GM23338 (cell line): ENCODE measurements around the gene QPCTL. TPM values are rescaled to one million over a fixed set of nuclear protein-coding genes. Genes with fewer than 3 reads are reported as not detected.

Experiments used
- ATAC-seq: fragments of 200-7000 bp; cut with Tn5 transposase; 3 replicates; pipeline ENCODE4 v1.9.1; 2020
- DNase-seq: peaks from one replicate; pipeline ENCODE4 v3.0.0-alpha.2; 2015; ENCODE audit warnings: low spot score
- H2AFZ ChIP-seq: fragments of 200-600 bp; sonication (generic); 2 replicates; pipeline ENCODE4 v1.8.0; 2016; ENCODE audit warnings: antibody characterized with exemption, mild to moderate bottlenecking, moderate library complexity
- H3F3A ChIP-seq: fragments of 200-600 bp; sonication (generic); replicated peaks from 2 replicates; pipeline ENCODE4 v1.8.0; 2017; ENCODE audit warnings: antibody characterized with exemption, mixed run types, low read depth
- H3K27ac ChIP-seq: fragments of 200-600 bp; sonication (generic); 2 replicates; pipeline ENCODE4 v1.6.1; 2016; ENCODE audit warnings: low read depth
- H3K27me3 ChIP-seq: fragments of 200-600 bp; sonication (generic); 2 replicates; pipeline ENCODE4 v1.8.0; 2016; ENCODE audit warnings: mild to moderate bottlenecking, mixed run types, moderate library complexity; ENCODE audit not compliant: insufficient read depth
- H3K36me3 ChIP-seq: fragments of 200-600 bp; sonication (generic); 2 replicates; pipeline ENCODE4 v1.8.0; 2016; ENCODE audit warnings: mild to moderate bottlenecking; ENCODE audit not compliant: insufficient read depth
- H3K4me1 ChIP-seq: fragments of 200-600 bp; sonication (generic); 2 replicates; pipeline ENCODE4 v1.8.0; 2016; ENCODE audit warnings: mild to moderate bottlenecking, moderate library complexity; ENCODE audit not compliant: insufficient read depth
- H3K4me2 ChIP-seq: fragments of 200-600 bp; sonication (generic); 2 replicates; pipeline ENCODE4 v1.7.1; 2017; ENCODE audit warnings: mixed run types
- H3K4me3 ChIP-seq: fragments of 200-600 bp; sonication (generic); 2 replicates; pipeline ENCODE4 v1.6.1; 2016; ENCODE audit warnings: mixed run types
- H3K79me2 ChIP-seq: fragments of 200-600 bp; sonication (generic); replicated peaks from 2 replicates; pipeline ENCODE4 v1.8.0; 2017; ENCODE audit warnings: mild to moderate bottlenecking; ENCODE audit not compliant: insufficient read depth
- H3K9me2 ChIP-seq: fragments of 200-600 bp; sonication (generic); 2 replicates; pipeline ENCODE4 v1.8.0; 2017; ENCODE audit not compliant: insufficient read depth
- H4K20me1 ChIP-seq: fragments of 200-600 bp; sonication (generic); replicated peaks from 2 replicates; pipeline ENCODE4 v1.8.0; 2017; ENCODE audit warnings: mild to moderate bottlenecking; ENCODE audit not compliant: insufficient read depth
- H3K27ac Mint-ChIP-seq: 2 replicates; pipeline ENCODE4 v1.8.0; 2020; ENCODE audit warnings: inconsistent platforms, mild to moderate bottlenecking, moderate library complexity, mixed read lengths
- H3K27me3 Mint-ChIP-seq: 3 replicates; pipeline ENCODE4 v1.8.0; 2022; ENCODE audit warnings: low read depth, mild to moderate bottlenecking, moderate library complexity, mixed read lengths, inconsistent platforms; ENCODE audit not compliant: insufficient read depth, poor library complexity
- H3K36me3 Mint-ChIP-seq: 3 replicates; pipeline ENCODE4 v1.8.0; 2021; ENCODE audit warnings: low read depth, mild to moderate bottlenecking, inconsistent platforms, moderate library complexity, mixed read lengths
- H3K4me1 Mint-ChIP-seq: 3 replicates; pipeline ENCODE4 v1.8.0; 2020; ENCODE audit warnings: mild to moderate bottlenecking, inconsistent platforms, mixed read lengths
- H3K4me3 Mint-ChIP-seq: 3 replicates; pipeline ENCODE4 v1.8.0; 2021; ENCODE audit warnings: moderate library complexity, mild to moderate bottlenecking, inconsistent platforms, mixed read lengths
- H3K9me3 Mint-ChIP-seq: 3 replicates; pipeline ENCODE4 v1.8.0; 2020; ENCODE audit warnings: moderate library complexity, mild to moderate bottlenecking, inconsistent platforms, mixed read lengths
- CREB1 ChIP-seq: fragments of 250-450 bp; sonication (Bioruptor Pico); IDR thresholded peaks from 2 replicates; pipeline ENCODE4 v1.5.0; 2020; ENCODE audit warnings: low read depth, mild to moderate bottlenecking, moderate library complexity
- CTCF ChIP-seq, 2 experiments: fragments of 200-600 bp in 1 of 2; sonication (generic) in 1 of 2; conservative IDR thresholded peaks; 2 replicates each; pipeline versions ENCODE4 v1.5.1 to v1.6.1; 2016 to 2017; ENCODE audit warnings: antibody characterized with exemption in 2 of 2, low read depth in 2 of 2, mild to moderate bottlenecking in 2 of 2, moderate library complexity in 1 of 2
- ETS1 ChIP-seq: IDR thresholded peaks from 2 replicates; pipeline ENCODE4 v1.6.1; 2016; ENCODE audit warnings: antibody characterized with exemption
- EZH2 ChIP-seq: fragments of 200-600 bp; sonication (generic); IDR thresholded peaks from one replicate; pipeline ENCODE4 v1.8.0; 2017; ENCODE audit warnings: antibody characterized with exemption, mild to moderate bottlenecking, low read depth; ENCODE audit not compliant: unreplicated experiment
- EZH2phosphoT487 ChIP-seq: fragments of 200-600 bp; sonication (generic); IDR thresholded peaks from one replicate; pipeline ENCODE4 v1.8.1; 2018; ENCODE audit warnings: antibody characterized with exemption; ENCODE audit not compliant: unreplicated experiment
- JUNB ChIP-seq: IDR thresholded peaks from one replicate; pipeline ENCODE4 v1.6.1; 2016; ENCODE audit warnings: antibody characterized with exemption; ENCODE audit not compliant: unreplicated experiment
- NANOG ChIP-seq: IDR thresholded peaks from 2 replicates; pipeline ENCODE4 v1.6.1; 2016; ENCODE audit warnings: antibody characterized with exemption, borderline replicate concordance
- POLR2AphosphoS5 ChIP-seq: IDR thresholded peaks from 2 replicates; pipeline ENCODE4 v1.6.1; 2016; ENCODE audit warnings: antibody characterized with exemption, low read depth
- REST ChIP-seq: IDR thresholded peaks from one replicate; pipeline ENCODE4 v1.6.1; 2018; ENCODE audit warnings: antibody characterized with exemption; ENCODE audit not compliant: unreplicated experiment
- STAT1 ChIP-seq: IDR thresholded peaks from one replicate; pipeline ENCODE4 v1.6.1; 2016; ENCODE audit warnings: antibody characterized with exemption; ENCODE audit not compliant: unreplicated experiment
- ZNF114 ChIP-seq: fragments of 250-450 bp; sonication (Bioruptor Pico); IDR thresholded peaks from 2 replicates; pipeline ENCODE4 v1.5.0; 2020; ENCODE audit warnings: mild to moderate bottlenecking, moderate library complexity
- ZNF331 ChIP-seq: fragments of 250-450 bp; sonication (Bioruptor Pico); IDR thresholded peaks from 2 replicates; pipeline ENCODE4 v1.5.0; 2020; ENCODE audit warnings: low read depth, mild to moderate bottlenecking, moderate library complexity
- ZNF462 ChIP-seq: fragments of 250-450 bp; sonication (Bioruptor Pico); IDR thresholded peaks from 2 replicates; pipeline ENCODE4 v1.5.0; 2020; ENCODE audit warnings: mild to moderate bottlenecking, moderate library complexity
- polyA plus RNA-seq: library from polyadenylated mRNA; unstranded; fragments of >200 nt; fragmentation: Nextera tagmentation; extraction: Ambion mirVana; gene quantifications from 2 replicates; pipeline ENCODE4 v1.2.1, GENCODE V29; 2016
- total RNA-seq: library from RNA; depleted of rRNA; stranded (reverse); fragments of >200 nt; shearing (Covaris generic); gene quantifications from 2 replicates; pipeline ENCODE4 v1.2.3, GENCODE V29; 2014

QPCTL gene
- total and polyA plus RNA-seq, 2 experiments from 2014 or later = 10.6 to 26.2 TPM

GRCh38 chr19:45715139-45715538 is 22.7 kb downstream of the QPCTL start:
- no peaks in the 10 kb centered on the region for H3K9me3 Mint-ChIP-seq
- H3K27ac Mint-ChIP-seq = peak overlapping the region; percentile 57
- H3K4me1 Mint-ChIP-seq = peaks cover 40% of the 10 kb centered on the region
- H3K4me2 ChIP-seq = no peak overlapping the region
- H3K36me3 ChIP-seq = peaks cover 2% of the 10 kb centered on the region; the same call in 1 of the 2 replicates
- peaks cover 10% of the 10 kb centered on the region for H3F3A ChIP-seq
- H3K27me3 Mint-ChIP-seq = peaks cover 22% of the 10 kb centered on the region
- H3K79me2 ChIP-seq = peaks cover 58% of the 10 kb centered on the region
- H3K4me1 ChIP-seq = peaks cover 18% of the 10 kb centered on the region
- H3K4me3 ChIP-seq = no peak overlapping the region
- DNase-seq (no peak), ATAC-seq (no peak)
- H3K27me3 ChIP-seq = no peaks in the 10 kb centered on the region
- TF ChIP-seq ZNF331 (CRISPR knock-in tag) (no peak), STAT1 (no peak), ETS1 (no peak), POLR2AphosphoS5 (no peak), EZH2 (no peak), ZNF462 (CRISPR knock-in tag) (no peak), ZNF114 (no peak), JUNB (no peak), NANOG (no peak), EZH2phosphoT487 (no peak), REST (no peak), CTCF (conservative IDR thresholded peaks at IDR 0.05; ENCODE audit: low read depth in 2 of 2) (no peak), CREB1 (CRISPR knock-in tag) (no peak)
- H3K9me2 ChIP-seq = no peaks in the 10 kb centered on the region
- peaks cover 24% of the 10 kb centered on the region for H3K36me3 Mint-ChIP-seq
- H3K27ac ChIP-seq = peak overlapping the region; percentile 87; the same call in 1 of the 2 replicates
- H3K4me3 Mint-ChIP-seq = no peak overlapping the region
- no peak overlapping the region for H2AFZ ChIP-seq
- peaks cover 6% of the 10 kb centered on the region for H4K20me1 ChIP-seq
